CD4-positive, alpha-beta T cell (primary cell): ENCODE results near the gene COX6A1. TPM values are rescaled to one million over a fixed set of nuclear protein-coding genes. Genes with fewer than 3 reads are reported as not detected.
"Not testable (repeated sequence)": the region's sequence is repeated elsewhere in the genome, so short reads cannot be mapped to it uniquely, and the experiment has no call there.

Source experiments
- ATAC-seq: fragments of 200-7000 bp; cut with Tn5 transposase; one replicate; pipeline ENCODE4 v1.10.0; 2022; ENCODE audit warnings: mild to moderate bottlenecking; ENCODE audit not compliant: poor library complexity
- CTCF ChIA-PET: fragments of 350-600 bp; sonication (Branson Sonifier 250); formaldehyde crosslinking; loops from one replicate; lab custom pipeline; 2021; ENCODE audit warnings: antibody characterized with exemption, inconsistent platforms; lab: Charles Lee
- POLR2A ChIA-PET: fragments of 350-600 bp; sonication (Branson Sonifier 250); formaldehyde crosslinking; loops from one replicate; lab custom pipeline; 2021; ENCODE audit warnings: antibody characterized with exemption, inconsistent platforms; lab: Charles Lee
- DNase-seq, 14 experiments: peaks; one replicate each; pipeline ENCODE4 v3.0.0-alpha.2; 2013 to 2020; ENCODE audit warnings: mixed read lengths in 2 of 14
- H3K27ac ChIP-seq, 2 donors: one replicate each; pipeline versions ENCODE4 v1.5.1 to v1.7.0; 2013; ENCODE audit warnings: low read length in 2 of 2, low read depth in 1 of 2, mild to moderate bottlenecking in 1 of 2
- H3K27me3 ChIP-seq, 2 experiments: 1 replicate in 1 of 2; 2 replicates in 1 of 2; pipeline versions ENCODE4 v1.6.1 to v1.7.0; 2013; ENCODE audit warnings: low read length in 2 of 2, control low read depth in 1 of 2, mild to moderate bottlenecking in 1 of 2, moderate library complexity in 1 of 2; ENCODE audit not compliant: insufficient read depth in 2 of 2, control insufficient read depth in 1 of 2
- H3K36me3 ChIP-seq: one replicate; pipeline ENCODE4 v1.6.1; 2013; ENCODE audit warnings: low read length, control low read depth; ENCODE audit not compliant: insufficient read depth
- H3K4me1 ChIP-seq: one replicate; pipeline ENCODE4 v1.6.1; 2013; ENCODE audit warnings: low read length, control low read depth; ENCODE audit not compliant: insufficient read depth
- H3K4me3 ChIP-seq: one replicate; pipeline ENCODE4 v1.5.1; 2013; ENCODE audit warnings: mild to moderate bottlenecking, low read length, moderate library complexity
- H3K9me3 ChIP-seq, 2 experiments: 1 replicate in 1 of 2; 2 replicates in 1 of 2; pipeline versions ENCODE4 v1.6.1 to v1.7.0; 2013; ENCODE audit warnings: low read length in 2 of 2, mild to moderate bottlenecking in 2 of 2, control low read depth in 1 of 2, moderate library complexity in 1 of 2; ENCODE audit not compliant: control insufficient read depth in 1 of 2, insufficient read depth in 1 of 2
- H3K27ac Mint-ChIP-seq: one replicate; pipeline ENCODE4 v1.8.0; 2020; ENCODE audit warnings: mixed read lengths
- H3K27me3 Mint-ChIP-seq: one replicate; pipeline ENCODE4 v1.8.0; 2021; ENCODE audit warnings: mixed read lengths
- H3K36me3 Mint-ChIP-seq: one replicate; pipeline ENCODE4 v1.8.0; 2021; ENCODE audit warnings: low read depth, mixed read lengths
- H3K4me1 Mint-ChIP-seq: one replicate; pipeline ENCODE4 v1.8.0; 2021; ENCODE audit warnings: low read depth, mixed read lengths
- H3K4me3 Mint-ChIP-seq: one replicate; pipeline ENCODE4 v1.8.0; 2020; ENCODE audit warnings: mild to moderate bottlenecking, mixed read lengths
- H3K9me3 Mint-ChIP-seq: one replicate; pipeline ENCODE4 v1.8.0; 2020; ENCODE audit warnings: mixed read lengths
- CTCF ChIP-seq: fragments of 200-600 bp; IDR thresholded peaks from one replicate; pipeline ENCODE4 v1.8.0; 2022; ENCODE audit warnings: antibody characterized with exemption, mild to moderate bottlenecking
- intact Hi-C, 2 experiments: fragments of 100-400 bp; cut with DNase I in 1 of 2; cut with micrococcal nuclease in 1 of 2; formaldehyde crosslinking; loops; one replicate each; pipeline versions ENCODE4 v1.15.1 to v1.9.0; 2023 to 2025; cut with DNase I, micrococcal nuclease
- total RNA-seq, 174 experiments: library from RNA in 2 of 174; stranded (reverse) in 2 of 174; gene quantifications; one replicate each; pipeline ENCODE4 v1.2.3 and lab custom pipeline; 2021 to 2026

Gene COX6A1
- total RNA-seq, 2 experiments from 2014 or later = 112 to 116 TPM

GRCh38 chr12:120447992-120448391, 10.1 kb downstream of the COX6A1 start:
- DNase-seq (no peak), ATAC-seq (no peak)
- no peaks in the 10 kb centered on the region for H3K27me3 Mint-ChIP-seq
- no peaks in the 10 kb centered on the region for H3K9me3 Mint-ChIP-seq
- H3K36me3 ChIP-seq = peaks cover 30% of the 10 kb centered on the region
- peaks cover 40% of the 10 kb centered on the region for H3K4me1 ChIP-seq
- no peaks in the 10 kb centered on the region for H3K9me3 ChIP-seq
- no peak overlapping the region for H3K27ac ChIP-seq
- no peaks in the 10 kb centered on the region for H3K27me3 ChIP-seq
- H3K4me3 ChIP-seq = no peak overlapping the region
- intact Hi-C loops = loop anchor here in 1 of 2 experiments (2.0 to 10.0 kb wide), 4 partner anchors 21 to 567 kb away; partner anchors contain the start of genes ACADS, C12orf43, RAB35 and SRSF9
- CTCF ChIA-PET = no interaction called here
- H3K27ac Mint-ChIP-seq = peak overlapping the region; percentile 98
- peaks cover 39% of the 10 kb centered on the region for H3K4me1 Mint-ChIP-seq
- H3K4me3 Mint-ChIP-seq = peak overlapping the region; percentile 100
- TF ChIP-seq CTCF = no peak
- POLR2A ChIA-PET = interaction anchor here (1.0 to 2.6 kb wide), 3 partner anchors 10 to 131 kb away, joined by 3 to 9 read pairs (median 3); partner anchors contain the start of gene COX6A1
- H3K36me3 Mint-ChIP-seq = peaks cover 41% of the 10 kb centered on the region

GRCh38 chr12:120452524-120452923, 14.6 kb downstream of the COX6A1 start:
- H3K9me3 ChIP-seq, H3K4me3 ChIP-seq, ATAC-seq, POLR2A ChIA-PET, DNase-seq, H3K27ac ChIP-seq, H3K4me3 Mint-ChIP-seq, H3K27me3 ChIP-seq, H3K9me3 Mint-ChIP-seq, H3K27me3 Mint-ChIP-seq: not testable (repeated sequence)
- Histone ChIP-seq H3K36me3 (peaks cover 47% of the 10 kb centered on the region), H3K4me1 (peaks cover 20% of the 10 kb centered on the region)
- CTCF ChIA-PET = interaction anchor here (1.1 to 1.6 kb wide), 3 partner anchors 12 to 150 kb away, joined by 3 to 5 read pairs (median 3); partner anchors contain the start of genes COX6A1 and SIRT4
- peaks cover 34% of the 10 kb centered on the region for H3K36me3 Mint-ChIP-seq
- H3K4me1 Mint-ChIP-seq = peaks cover 14% of the 10 kb centered on the region
- H3K27ac Mint-ChIP-seq = peak overlapping the region; percentile 14
- intact Hi-C loops = loop anchor here in 1 of 2 experiments (5.0 kb wide), 1 partner anchor 45 kb away; the partner anchor contains the start of gene DYNLL1

- POLR2A ChIA-PET = interaction anchor here (1.0 to 2.0 kb wide), 2 partner anchors 10 to 13 kb away, joined by 4 to 6 read pairs; no protein-coding TSS in a partner anchor
- no peaks in the 10 kb centered on the region for H3K27me3 Mint-ChIP-seq
- no peak overlapping the region for H3K4me3 Mint-ChIP-seq
- H3K27me3 ChIP-seq = no peaks in the 10 kb centered on the region
- CTCF ChIA-PET = interaction anchor here (1.1 to 1.8 kb wide), 4 partner anchors 13 to 151 kb away, joined by 3 to 8 read pairs (median 4); partner anchors contain the start of genes COX6A1, SIRT4 and SRSF9
- no peak for TF ChIP-seq CTCF
- H3K36me3 Mint-ChIP-seq = peaks cover 36% of the 10 kb centered on the region
- no peak overlapping the region for H3K27ac Mint-ChIP-seq
- no peaks in the 10 kb centered on the region for H3K9me3 ChIP-seq
- intact Hi-C loops = loop anchor here in 1 of 2 experiments (5.0 kb wide), 1 partner anchor 44 kb away; the partner anchor contains the start of gene DYNLL1
- no peak for DNase-seq
- H3K4me1 Mint-ChIP-seq = peaks cover 9% of the 10 kb centered on the region
- H3K36me3 ChIP-seq = peaks cover 52% of the 10 kb centered on the region
- ATAC-seq = no peak
- H3K27ac ChIP-seq = no peak overlapping the region
- H3K4me3 ChIP-seq = no peak overlapping the region
- H3K4me1 ChIP-seq = peaks cover 13% of the 10 kb centered on the region
- no peaks in the 10 kb centered on the region for H3K9me3 Mint-ChIP-seq
Measured at GRCh38 chr12:120453060-120453750, 15.3 kb downstream of the COX6A1 start.
